NCI-H1417 (cell line): ENCODE data around the gene WDR59.

Experiments used
- DNase-seq, 3 experiments: peaks; one replicate each; lab custom pipeline; 2025; lab: John Stamatoyannopoulos, UW

The WDR59 gene

DNA sequence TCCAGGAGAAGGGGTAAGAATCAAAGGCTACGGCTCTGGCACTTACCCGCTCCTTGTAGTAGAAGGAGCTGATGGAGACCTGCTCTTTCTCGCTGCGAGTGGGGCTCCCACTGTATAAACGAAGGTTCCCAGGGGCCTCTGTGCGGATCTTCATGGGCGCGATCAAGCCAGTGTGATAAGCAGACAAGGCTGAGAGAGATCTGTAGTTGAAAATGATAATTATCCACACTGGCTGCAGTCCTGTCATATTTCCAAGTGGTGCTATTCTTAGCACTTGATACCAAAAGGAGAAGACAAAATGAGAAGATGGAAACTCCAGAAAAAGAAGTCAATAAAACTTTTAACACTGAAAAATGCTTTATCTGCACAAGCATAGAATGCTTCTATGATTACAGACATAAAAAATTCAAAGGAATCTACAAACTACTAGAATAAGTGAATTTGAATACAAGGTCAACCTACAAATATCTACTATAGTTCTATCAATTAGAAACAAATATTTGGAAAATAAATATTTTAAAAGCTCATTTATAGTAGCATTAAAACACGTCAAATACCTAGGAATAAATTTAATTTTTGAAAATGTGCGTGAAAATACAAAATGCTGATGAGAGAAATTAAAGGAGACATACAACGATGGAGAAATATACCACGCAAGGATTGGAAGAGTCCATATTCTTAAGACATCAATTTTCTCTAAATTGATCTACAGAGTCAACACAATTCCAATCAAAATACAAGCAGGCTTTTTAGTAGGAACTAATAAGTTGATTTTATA lies 80.8 kb downstream of the WDR59 start:
- no peak for DNase-seq

DNA sequence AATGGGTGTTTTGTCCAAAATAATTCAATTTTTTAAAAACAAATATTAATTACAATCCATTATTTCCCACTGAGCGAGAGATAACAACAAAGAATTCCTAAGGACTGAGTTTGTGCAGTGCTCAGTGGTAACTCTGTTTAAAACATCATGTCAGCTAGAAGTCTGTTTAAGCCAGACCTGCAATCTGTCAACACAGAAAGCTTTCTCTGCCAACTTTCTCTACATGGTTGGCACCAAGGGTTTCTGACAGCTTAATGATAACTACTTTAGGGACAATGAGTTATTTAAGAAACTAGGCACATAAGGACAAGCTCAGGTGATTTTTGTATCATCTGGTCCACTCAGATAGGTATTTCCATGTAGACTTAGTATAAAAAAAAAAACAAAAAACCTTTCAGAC lies 81.8 kb downstream of the WDR59 start:
- DNase-seq = no peak

DNA sequence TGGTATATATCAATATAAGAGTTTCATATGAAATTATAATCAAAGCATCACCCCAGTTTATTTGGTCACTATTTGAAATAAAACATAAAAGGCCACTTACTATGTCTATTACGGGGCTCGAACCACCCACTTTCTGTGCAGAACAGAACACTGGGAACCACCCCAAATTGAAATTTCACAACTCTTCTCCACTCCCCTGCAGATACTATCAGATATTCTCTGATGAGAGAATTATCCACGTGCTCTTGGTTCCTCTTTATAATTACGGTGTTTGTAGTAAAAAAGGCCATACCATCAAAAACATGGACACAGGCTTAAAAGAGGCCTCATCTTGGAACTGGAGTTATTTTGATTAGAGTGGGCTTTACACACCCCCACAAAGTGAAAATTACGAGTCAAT lies 82.8 kb downstream of the WDR59 start:
- no peak for DNase-seq

DNA sequence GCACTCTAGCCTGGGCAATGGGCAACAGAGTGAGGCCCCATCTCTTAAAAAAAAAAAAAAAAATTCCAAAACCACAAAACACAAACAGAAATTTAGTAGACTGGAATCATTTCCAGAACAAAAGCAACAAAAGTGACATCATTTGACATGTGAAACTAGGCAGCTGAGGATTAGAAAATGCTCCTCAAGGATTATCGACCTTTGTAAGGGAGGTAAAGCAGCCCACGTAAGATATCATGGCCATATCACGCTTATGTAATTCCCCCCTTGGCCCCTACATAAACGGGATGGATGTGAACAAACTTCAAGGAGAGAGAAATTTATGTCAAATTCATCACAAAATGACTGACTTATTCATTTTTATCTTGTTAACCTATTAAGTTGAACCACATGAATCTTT lies 83.3 kb downstream of the WDR59 start:
- DNase-seq = no peak

DNA sequence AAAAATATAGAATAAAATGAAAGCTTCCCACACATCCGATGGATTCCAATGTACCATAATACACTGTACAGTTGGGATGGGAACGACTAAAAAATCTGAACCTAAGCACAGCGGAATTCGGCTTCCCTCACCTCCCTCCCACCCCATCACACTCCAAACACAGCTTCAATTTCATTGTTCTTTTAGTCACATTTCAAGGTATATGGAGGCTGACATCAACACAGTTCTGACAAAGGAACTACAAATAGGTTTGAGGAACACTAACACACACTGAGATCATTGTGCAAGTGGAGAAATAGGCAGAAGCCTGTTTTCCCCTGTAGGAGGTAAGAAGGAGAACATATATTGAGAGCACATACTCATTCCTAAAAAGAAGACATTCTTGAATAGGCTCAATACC lies 85.1 kb downstream of the WDR59 start:
- no peak for DNase-seq

DNA sequence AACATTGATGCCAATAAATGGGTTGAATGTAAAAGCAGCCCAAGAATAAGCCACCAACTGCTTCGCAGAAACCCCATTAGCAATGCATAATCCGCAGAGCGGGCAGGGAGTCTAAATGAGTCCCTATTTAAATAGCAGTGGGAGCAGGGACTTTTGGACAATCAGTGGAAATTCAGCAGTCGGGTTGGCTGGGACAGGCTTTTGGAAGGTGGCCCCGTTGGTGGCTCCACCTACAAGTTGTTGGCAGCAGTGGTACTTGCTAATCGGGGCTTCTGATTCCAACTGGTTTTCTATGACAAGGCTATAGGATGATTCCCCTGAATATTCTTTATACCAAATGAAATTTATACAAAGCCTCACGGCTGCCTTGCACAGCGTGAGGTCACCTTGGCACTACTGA lies 86.3 kb downstream of the WDR59 start:
- no peak for DNase-seq

DNA sequence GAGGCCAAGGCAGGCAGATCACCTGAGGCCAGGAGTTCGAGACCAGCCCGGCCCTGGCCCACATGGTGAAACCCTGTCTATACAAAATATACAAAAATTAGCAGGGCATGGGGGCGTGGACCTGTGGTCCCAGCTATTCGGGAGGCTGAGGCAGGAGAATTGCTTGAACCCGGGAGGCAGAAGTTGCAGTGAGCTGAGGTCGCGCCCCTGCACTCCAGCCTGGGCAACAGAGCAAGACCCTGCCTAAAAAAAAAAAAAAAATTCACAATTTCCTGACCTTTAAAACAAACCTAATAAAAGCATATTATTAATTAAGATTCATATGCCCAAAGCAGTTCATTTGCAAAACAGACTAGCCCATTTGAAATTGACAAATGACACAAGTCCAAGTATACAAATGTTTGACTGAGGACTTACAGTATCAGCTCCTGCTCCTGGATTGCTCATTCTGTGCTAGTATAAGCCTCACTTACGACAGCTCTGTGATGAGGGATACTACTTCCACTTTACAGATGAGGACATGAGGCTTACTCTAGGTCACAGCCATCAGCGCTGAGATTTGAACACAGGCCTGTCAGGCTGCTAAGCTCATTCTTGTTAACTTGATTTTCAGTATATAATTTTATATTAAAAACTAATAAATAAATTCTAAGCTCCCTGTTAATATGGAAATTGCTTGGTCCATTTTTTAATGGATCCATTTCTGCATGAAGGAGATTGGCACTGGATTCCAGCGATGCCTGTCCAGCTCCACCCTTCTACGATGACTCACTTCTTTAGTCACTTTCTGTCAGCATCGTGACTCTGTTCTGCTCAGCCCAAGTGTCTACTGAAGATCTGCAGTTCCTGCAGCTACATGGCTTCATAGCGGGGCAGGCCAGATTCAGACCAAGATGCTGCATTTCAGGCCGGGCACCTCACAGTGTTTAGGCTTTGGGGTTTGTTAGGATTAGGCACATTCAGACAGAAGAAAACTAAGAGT lies 88.2 kb downstream of the WDR59 start:
- DNase-seq = no peak

DNA sequence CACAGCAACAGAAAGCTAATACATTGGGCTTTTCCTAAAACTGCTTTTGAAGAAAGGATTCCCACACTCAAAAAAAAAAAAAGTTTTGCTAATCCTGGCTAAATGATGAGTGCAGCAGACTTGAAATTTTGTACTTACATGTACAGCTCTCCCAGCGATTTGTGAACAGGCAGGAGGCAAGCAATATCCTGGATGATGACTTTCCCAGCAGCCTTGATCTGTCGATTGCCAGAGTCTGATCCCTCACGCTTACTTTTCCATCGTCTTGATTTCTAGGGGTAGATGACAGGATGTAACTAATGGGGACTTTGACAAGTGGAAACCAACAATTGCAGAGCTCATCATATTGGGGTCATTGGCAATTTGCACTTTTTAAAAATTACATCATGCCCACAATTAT lies 91.4 kb downstream of the WDR59 start:
- DNase-seq = no peak

DNA sequence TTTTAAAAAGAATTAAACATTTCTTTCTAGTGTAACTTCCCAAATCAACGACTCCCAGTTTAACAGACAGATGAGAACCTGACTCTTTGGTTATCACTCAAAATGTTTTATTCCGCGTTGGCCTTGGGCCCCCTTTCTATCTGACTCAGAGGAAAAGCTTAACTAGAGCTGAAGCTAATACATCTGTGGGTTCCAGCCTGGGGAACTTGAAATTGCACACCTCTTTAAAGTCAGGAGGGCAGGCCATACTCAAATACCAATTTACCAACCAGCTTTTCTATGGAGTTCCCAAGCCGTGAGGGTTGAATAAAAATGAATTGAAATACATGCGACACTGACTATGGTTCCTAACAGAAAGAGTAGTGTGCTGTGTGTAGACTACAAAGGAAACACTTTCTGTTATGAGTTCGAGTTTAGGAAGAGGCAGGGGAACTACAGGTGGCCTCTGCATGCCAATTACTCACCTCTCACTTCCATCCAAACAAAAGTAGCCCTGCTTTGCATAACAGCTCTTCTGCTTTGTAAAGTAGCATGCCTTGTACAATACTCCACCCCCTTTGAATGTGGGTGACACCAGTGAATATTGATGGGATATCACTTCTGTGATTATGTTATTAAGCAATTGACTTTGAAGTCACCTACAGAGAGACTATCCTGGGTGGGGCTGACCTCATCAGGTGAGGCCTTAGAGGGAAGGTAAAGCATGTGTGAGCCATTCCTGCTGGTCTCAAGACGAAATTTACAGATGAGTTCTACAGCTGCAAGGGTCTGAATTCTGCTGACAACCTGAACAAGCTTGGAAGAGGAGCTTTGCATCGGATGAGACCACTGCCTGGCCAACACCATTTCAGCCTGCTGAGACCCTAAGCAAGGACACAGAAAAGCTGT lies 92.1 kb downstream of the WDR59 start:
- no peak for DNase-seq

DNA sequence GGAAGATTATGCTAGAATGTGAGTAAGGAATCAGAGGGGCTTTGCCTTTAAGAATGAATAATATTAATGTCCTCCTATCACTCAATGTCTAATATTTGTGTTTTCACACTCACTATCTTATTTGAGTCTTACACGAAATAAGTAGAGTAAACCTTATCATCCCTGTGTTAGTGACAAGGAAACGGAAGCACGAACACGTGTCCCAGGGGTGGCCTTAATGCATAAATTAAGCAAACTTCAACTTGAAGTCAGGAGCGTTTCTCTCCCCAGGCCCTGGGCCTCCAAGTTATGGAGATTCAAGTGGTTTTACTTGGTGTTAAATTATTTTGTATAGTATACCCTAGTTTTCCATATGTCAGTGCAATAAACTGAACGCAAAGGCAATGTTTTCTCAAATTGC lies 96.0 kb downstream of the WDR59 start:
- no peak for DNase-seq

DNA sequence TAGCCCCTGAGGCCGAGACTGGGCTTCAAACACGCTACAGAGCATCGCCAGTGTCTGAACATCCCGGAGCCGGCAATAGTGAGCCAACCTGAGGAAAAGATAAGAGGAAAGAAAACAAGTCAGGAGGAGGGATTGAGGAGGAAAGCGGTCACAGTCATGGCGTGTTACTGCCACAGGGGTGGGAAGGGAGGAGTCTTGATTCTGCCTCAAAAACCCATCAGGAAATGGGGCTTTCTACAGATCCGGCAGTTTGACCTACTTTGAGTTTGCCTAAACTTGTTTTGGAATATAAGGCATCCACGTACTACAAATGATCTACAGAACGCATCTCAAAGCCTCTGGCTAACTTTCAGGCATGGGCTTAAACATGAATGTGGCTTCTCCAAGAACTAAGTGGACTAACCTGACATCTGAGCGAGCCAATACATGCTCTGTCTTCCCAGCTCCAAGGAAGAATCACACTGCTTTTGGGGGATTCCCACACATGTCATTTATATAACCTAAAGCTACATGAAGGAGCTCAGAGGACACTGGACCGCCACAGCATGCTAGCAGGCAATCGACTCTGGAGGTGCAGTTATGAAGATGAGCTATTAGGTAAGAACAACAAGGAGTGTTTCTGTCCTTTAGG lies 96.6 kb downstream of the WDR59 start:
- DNase-seq = no peak

DNA sequence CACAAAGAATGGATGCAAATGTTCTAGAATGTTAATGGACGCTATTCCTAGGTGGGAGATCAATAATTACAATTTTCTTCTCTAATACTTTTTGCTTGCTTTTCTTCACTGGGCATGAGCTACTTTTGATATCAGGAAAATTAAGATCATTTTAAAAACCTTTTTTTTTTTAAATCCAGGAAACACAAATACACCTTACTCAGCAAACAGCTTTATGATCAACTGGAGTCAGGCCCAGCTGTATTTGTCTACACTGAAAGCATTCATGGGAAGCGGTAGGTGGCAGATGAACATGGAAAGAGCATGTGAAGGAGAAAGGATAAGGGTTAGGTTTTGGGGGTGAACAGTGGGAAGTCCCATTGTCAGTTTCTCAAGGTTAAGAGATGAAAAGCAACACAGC lies 97.8 kb downstream of the WDR59 start:
- DNase-seq = no peak

DNA sequence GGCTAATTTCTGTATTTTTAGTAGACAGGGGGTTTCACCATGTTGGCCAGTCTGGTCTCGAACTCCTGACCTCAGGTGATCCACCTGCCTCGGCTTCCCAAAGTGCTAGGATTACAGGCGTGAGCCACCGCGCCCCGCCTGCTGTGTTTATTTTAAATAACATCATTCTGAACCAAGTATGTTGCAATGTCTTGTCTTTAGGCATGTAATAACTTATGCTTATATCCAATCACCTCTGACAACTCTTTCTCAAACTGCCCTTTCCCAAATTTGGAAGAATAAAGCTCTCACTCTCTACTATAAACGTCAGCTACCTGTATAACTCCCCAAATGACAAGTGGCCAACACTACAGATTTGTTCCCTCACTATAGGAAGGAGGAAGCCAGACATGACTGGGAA lies 107.2 kb downstream of the WDR59 start:
- no peak for DNase-seq

DNA sequence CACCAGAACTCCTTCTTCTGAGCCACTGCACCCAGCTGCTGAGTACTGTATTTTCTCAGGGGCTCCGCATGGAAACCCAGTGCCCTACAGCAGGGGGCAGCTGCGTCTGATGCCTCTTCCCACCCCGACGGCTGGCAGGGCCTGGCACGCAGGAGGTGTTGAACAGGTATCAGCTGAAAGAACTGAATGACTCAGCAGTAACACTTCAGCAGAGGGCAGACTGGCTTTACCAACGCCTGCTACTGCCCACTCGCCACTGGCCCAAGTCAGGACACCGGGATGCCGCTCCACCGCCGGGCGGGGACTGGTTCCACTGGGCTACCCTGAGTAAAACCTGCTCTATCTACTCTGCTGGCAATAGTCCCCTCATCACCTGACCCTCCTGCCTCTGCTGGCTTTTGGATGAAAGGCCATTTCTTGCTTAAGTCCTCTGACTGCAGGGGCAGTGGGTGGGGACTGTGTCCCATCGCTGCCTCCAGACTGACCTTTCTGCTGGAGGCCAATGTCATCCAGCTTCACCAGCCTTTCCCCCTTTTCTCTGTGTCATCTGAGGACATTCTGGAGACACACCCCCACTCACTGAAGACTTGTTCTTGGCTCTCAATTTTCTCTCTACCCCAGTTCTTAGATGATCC lies 109.9 kb downstream of the WDR59 start:
- no peak for DNase-seq

DNA sequence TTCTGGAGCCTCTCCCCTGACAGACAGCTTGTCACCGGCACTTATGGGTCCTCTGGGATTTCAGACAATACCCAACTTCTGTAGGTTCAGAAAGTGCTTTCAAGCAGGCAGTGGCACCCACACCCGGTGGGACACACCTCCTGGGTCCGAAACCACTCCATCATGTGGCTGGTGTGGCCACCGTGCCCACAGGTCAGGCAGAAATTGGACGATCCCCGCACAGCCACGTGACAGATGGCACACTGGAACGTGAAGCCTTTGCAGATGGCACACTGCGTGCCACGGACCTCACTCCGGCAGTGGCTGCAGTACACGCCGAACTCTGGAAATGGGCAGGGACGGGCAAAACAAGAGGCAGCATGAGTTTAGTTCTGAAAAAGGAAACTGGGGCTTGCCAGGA lies 110.8 kb downstream of the WDR59 start:
- no peak for DNase-seq

DNA sequence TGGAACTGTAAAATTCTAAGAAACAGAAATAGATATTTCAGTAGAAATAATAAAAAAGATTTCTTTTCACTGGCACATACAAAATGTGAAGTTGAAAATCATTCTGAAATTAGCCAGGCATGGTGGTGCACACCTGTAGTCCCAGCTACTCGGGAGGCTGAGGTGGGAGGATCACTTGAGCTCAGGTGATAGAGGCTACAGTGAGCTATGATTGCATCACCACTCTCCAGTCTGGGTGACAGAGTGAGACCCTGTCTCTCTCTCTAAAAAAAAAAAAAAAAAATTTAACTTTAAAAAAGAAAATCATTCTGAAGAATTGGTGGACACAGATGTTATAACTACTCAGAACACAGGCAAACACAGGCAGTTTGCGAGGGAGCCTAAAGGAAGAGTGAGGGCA lies 112.6 kb downstream of the WDR59 start:
- no peak for DNase-seq

DNA sequence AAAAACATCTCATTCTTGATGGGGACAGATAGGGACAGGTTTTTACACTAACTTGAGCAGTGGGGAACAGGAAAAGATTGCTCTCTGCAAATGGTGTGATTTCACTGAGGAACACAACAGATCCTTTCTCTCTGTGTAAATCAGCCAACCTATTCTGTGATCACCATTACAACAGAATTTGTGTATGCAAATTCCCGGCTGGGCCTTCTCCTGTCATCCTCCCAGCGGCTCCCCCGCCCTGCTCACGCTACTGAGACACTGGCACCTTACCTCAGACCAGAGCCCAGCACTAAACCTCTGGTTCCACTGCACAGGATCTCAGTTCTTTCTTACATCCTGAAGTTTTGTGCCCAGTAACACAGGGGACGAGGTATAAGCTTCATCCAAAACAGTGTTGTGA lies 113.3 kb downstream of the WDR59 start:
- DNase-seq = no peak

DNA sequence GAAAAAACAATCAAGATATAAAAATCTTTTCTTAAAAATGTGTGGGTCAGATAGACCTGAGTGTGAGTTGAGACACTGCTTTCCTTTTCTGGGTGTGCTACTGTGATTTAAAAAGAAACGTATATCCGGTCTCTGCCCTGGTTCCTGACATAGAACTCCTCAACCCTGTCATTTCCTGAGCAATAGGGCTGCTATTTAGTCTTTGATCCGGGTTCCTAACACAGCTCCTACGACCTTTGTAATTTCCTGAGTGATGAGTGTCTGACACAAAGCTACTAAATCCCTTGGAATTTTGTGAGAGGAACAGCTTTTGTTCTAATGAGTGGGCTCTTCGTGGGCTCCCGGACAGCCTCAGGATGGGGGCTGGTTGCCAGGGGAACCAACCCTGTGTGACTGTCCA lies 116.4 kb downstream of the WDR59 start:
- no peak for DNase-seq

DNA sequence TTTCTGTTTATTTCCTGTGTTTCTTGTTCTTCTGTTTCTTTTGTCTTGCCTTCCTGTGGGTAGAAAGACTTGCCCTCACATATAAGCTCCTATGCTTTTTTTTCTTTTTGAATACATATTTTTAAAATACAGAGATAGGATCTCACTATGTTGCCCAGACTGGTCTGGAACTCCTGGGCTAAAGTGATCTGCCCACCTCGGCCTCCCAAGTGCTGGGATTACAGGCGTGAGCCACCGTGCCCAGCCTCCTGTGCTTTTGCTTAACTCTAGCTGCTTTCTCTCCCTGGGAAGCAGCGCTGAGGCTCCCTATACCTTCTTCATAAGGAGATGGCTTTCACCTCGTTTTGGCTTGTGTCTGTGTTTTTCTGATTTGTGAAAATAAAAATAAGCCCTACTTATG lies 116.9 kb downstream of the WDR59 start:
- DNase-seq = no peak

DNA sequence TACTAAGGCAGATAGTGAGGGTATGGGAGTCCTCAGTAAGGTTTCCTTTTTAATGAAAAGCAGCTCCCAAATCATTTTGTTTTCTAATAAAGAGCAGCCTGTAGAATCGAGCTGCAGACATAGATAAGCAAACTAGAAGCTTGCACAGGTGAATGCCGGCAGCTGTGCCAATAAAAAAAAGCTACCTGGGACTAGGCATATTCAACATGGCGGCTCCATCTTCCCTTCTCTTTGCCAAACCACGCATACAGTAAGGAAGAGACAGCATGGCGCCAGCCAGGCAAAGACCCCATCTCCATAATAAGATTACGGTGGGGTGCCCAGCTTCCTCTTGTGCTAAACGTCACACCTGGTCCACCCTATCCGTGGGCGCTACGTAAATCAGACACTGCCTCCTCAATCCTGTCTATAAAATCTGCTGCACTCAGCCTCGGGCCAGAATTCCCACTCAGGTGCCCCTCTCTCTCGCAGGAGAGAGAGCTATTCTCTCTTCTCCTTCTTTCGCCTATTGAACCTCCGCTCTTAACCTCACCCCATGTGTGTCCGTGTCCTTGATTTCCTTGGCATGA lies 117.6 kb downstream of the WDR59 start:
- DNase-seq = no peak
